DMS153 treated with DMSO at 0.1 percent for 48 hours (cell line): ENCODE data around the gene STX18.
"Not testable (repeated sequence)": the region's sequence is repeated elsewhere in the genome, so short reads cannot be mapped to it uniquely, and the experiment has no call there.

Experiments used
- DNase-seq: peaks from one replicate; lab custom pipeline; 2025; ENCODE audit not compliant: unreplicated experiment; lab: John Stamatoyannopoulos, UW

The STX18 gene

GRCh38 chr4:4510641-4511040 is 31.2 kb downstream of the STX18 start:
- not testable (repeated sequence) for DNase-seq

- DNase-seq = no peak
Observed at GRCh38 chr4:4509521-4509920, 32.3 kb downstream of the STX18 start.

- DNase-seq = no peak
Observed at GRCh38 chr4:4507923-4508322, 33.9 kb downstream of the STX18 start.

- no peak for DNase-seq
Observed at GRCh38 chr4:4507403-4507802, 34.4 kb downstream of the STX18 start.

DNA sequence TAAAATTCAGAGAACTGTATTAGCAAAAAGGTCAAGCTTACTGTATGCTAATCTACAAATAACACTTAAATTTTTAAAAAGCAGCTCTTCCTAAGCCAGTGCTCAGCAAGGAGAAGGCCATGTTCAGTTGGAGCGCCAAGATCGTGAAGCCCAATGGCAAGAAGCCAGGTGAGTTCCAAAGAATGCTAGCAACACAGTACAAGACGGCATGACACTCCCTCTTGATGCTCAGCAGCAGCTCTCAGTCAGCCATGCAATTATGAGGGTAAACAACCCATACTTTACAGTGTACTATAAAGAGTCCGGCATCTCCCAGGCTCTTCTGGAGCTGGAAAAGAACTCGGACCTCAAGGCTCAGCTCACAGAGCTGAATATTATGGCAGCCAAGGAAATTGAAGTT is 34.9 kb downstream of the STX18 start:
- no peak for DNase-seq

DNA sequence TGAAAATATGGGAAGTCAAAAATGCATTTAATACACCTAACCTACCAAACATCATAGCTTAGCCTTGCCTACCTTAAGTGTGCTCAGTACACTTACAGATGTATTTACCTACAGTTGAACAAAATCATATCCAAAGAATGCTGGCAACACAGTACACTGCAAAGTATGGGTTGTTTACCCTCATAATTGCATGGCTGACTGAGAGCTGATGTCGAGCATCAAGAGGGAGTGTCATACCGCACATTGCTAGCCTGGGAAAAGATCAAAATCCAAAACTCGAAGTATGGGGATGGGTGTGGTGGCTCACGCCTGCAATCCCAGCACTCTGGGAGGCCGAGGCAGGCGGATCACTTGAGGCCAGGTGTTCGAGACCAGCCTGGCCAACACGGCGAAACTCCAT is 36.6 kb downstream of the STX18 start:
- DNase-seq = not testable (repeated sequence)

- DNase-seq = no peak
Observed at GRCh38 chr4:4504783-4505182, 37.1 kb downstream of the STX18 start.

GRCh38 chr4:4502694-4503311 is 39.0 kb downstream of the STX18 start:
- no peak for DNase-seq

GRCh38 chr4:4501679-4502078 is 40.2 kb downstream of the STX18 start:
- no peak for DNase-seq

DNA sequence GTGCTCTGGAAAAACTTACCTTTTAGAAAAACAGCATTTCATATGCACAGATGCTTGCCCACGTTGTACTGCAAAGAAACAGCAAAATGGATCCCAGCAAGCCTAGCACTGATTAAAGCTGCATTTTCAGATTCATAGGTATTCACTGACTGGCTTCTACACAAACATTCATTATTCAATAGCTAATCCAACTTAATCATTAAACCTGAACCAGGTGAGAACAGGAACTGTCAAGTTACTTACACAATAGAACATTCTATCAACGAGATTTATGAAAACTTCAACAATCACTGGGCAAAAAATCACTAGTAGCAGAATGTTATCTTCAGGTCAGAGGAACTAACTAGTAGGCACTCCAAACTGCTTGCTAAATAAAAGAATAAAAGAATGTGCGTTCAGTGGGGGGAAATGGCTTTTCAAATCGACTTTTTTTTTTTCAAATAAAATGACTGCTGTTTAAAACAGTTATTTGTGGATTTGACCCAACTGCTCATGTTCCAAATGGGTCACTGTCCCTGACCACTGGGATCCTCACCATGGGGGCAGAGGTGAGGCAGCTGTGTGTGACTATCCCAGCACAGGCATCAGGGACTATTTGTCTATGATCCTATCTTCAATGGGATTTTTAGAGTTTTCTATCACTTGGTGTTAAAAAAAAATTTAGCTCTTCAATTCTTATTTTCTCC is 42.3 kb downstream of the STX18 start:
- DNase-seq = no peak

DNA sequence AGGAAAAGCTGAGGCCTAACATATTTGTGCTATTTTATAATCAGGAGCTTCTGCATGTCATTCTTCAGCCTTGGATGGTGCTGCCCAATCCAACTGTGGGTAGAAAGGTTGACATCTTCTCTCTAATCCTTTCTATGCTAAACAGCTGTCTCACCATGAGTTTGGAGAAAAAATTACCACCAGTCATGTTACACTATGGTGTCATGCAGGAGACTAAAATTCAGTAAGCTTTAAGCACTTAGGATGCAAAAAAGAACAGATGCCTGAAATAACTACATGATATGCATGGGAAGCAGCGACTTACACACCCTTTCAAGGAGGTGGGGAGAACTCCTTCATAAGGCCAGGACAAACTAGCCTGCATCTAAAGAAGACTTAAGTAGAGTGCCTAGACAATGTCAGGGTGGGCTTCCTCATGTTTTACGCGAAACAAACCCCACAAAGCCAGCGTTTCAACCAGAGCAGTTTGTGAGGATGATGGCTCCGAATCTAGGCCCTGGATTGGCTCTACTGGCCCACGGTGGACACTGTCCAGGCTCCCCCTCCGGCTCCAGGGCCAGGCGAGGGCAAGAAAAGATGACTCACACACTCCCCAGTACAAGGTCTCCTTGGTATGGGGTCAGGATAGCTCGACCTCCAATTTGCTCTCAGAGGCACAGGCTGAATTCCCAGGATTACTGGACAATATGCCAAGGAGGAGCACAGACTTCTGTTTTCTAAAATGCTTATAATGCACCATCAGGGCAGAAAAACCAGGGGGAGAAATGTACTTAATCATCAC is 45.1 kb downstream of the STX18 start:
- DNase-seq = no peak

DNA sequence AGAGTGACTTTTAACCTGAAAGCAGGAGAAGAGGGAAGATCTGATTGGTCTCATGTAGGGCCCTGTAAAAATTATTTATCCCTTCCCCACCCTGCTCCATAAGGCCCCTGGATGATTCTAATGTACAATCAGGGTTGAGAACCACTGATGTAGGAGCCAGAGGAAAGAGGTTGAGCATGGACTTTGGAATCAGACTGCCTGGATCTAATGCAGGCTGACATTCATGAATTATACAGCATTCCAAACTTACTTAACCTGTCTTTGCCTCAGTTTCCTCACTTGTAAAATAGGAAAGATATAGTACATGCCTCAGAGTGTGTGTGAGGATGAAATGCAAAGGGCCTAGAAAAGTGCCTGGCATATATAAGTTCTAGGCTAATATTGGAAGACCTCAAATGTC is 47.0 kb downstream of the STX18 start:
- no peak for DNase-seq

DNA sequence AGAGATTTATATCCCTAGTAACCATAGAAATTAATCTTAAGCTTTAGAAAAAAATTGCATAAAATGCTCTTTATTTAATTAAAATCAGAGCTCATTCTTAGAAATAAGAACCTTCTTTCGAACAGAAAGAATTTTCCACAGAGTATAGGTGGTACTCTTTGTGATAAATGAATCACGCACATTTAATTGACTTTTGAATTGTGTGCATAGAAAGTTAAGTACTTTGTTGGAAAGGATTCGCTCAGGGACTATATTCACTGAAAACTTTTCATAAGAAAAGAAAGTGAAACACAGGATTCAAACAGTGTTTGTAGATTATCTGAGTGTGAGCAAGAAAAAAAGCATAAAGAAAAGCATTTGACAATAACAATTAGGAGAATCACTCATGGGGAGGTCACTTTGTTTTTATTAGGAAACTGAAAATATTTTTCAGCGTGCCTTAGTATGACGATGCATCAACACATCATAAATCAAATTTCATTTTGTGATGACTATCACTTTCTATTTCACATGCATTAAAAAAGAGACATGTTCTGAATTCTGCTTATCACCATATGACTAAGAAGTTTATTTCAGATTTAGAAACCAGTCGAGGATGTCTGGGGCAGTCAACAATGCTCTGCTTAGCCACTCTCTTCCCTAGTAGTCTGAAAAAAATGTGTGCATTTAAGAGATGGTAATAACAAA is 49.5 kb downstream of the STX18 start:
- DNase-seq = no peak

- no peak for DNase-seq
Observed at GRCh38 chr4:4491396-4491893, 50.4 kb downstream of the STX18 start.

- no peak for DNase-seq
Observed at GRCh38 chr4:4490816-4491215, 51.0 kb downstream of the STX18 start.

- DNase-seq = no peak
Observed at GRCh38 chr4:4490041-4490440, 51.8 kb downstream of the STX18 start.

- peak; percentile 12 for DNase-seq
Observed at GRCh38 chr4:4488405-4489404, 53.1 kb downstream of the STX18 start.

GRCh38 chr4:4486969-4487368 is 54.9 kb downstream of the STX18 start:
- no peak for DNase-seq

- DNase-seq = no peak
Observed at GRCh38 chr4:4485806-4486205, 56.0 kb downstream of the STX18 start.

DNA sequence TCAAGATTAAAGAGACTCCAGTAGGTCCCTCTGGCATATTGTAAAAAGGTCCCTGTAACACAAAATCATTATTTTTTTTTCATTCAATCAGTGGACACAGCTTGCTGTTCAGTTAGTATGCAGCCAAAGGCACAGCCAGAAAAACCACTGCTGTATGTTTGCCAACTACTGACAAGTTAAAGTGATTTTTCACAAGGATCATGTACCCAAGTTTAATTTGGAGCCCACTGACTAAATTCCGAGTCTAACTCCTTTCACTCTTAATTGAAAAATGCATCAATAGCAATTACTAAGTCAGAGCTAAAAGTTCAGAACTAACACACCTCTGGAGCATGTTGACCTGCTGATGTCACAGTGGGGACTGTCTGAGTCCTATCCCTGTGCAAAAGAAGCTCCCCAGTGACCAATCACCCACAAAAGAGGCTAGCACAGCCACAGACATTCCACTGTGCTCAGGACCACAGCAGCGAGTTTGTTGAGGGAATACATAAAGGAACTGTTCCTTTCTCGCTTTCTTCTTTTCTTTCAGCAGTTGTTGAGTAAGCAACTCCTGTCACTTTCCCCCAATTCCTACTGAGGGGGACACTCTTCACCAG is 60.4 kb downstream of the STX18 start:
- no peak for DNase-seq
